NCI-H446 treated with DMSO at 0.1 percent for 48 hours (cell line): Measurements from ENCODE around the gene MOGAT2.

Experiments used
- DNase-seq: peaks from one replicate; lab custom pipeline; 2025; lab: John Stamatoyannopoulos, UW

Gene MOGAT2

GRCh38 chr11:75759832-75760231, 42.2 kb downstream of the MOGAT2 start:
- DNase-seq: no peak

- DNase-seq: no peak
Measured at GRCh38 chr11:75760243-75760642, 42.6 kb downstream of the MOGAT2 start.

- DNase-seq: no peak
Measured at GRCh38 chr11:75760710-75761493, 43.3 kb downstream of the MOGAT2 start.

GRCh38 chr11:75762158-75762557, 44.5 kb downstream of the MOGAT2 start:
- DNase-seq: no peak

GRCh38 chr11:75762885-75763284, 45.2 kb downstream of the MOGAT2 start:
- no peak for DNase-seq

GRCh38 chr11:75763846-75764245, 46.2 kb downstream of the MOGAT2 start:
- no peak for DNase-seq

- DNase-seq: no peak
Measured at GRCh38 chr11:75765116-75765515, 47.5 kb downstream of the MOGAT2 start.

GRCh38 chr11:75766443-75767227, 49.0 kb downstream of the MOGAT2 start:
- DNase-seq: no peak

GRCh38 chr11:75767228-75767572, 49.6 kb downstream of the MOGAT2 start:
- no peak for DNase-seq

GRCh38 chr11:75767793-75768111, 50.1 kb downstream of the MOGAT2 start:
- DNase-seq: no peak

GRCh38 chr11:75768112-75768908, 50.7 kb downstream of the MOGAT2 start, which contains the start of gene DGAT2:
Gene DGAT2 (plus strand): TSS chr11:75768778. CDS start chr11:75768992, 214 bp downstream.
- DNase-seq: peak; percentile 64

GRCh38 chr11:75768909-75769771, 51.5 kb downstream of the MOGAT2 start:
- DNase-seq: no peak

- DNase-seq: no peak
Measured at GRCh38 chr11:75770102-75770501, 52.5 kb downstream of the MOGAT2 start.

- no peak for DNase-seq
Measured at GRCh38 chr11:75771646-75772410, 54.2 kb downstream of the MOGAT2 start.

GRCh38 chr11:75773595-75774353, 56.1 kb downstream of the MOGAT2 start:
- DNase-seq: no peak

- DNase-seq: no peak
Measured at GRCh38 chr11:75775056-75775455, 57.4 kb downstream of the MOGAT2 start.

- no peak for DNase-seq
Measured at GRCh38 chr11:75776546-75776945, 58.9 kb downstream of the MOGAT2 start.

- no peak for DNase-seq
Measured at GRCh38 chr11:75777461-75778110, 59.9 kb downstream of the MOGAT2 start.

- no peak for DNase-seq
Measured at GRCh38 chr11:75778962-75779361, 61.3 kb downstream of the MOGAT2 start.

GRCh38 chr11:75779960-75780359, 62.3 kb downstream of the MOGAT2 start:
- no peak for DNase-seq
